ENCODE results near the gene TMX2. TPM values are rescaled to one million over a fixed set of nuclear protein-coding genes. Genes with fewer than 3 reads are reported as not detected.
"Not testable (repeated sequence)": the region's sequence is repeated elsewhere in the genome, so short reads cannot be mapped to it uniquely, and the experiment has no call there.

The TMX2 gene
- total RNA-seq, 1 experiment from 2014 or later = 91.3 TPM

DNA sequence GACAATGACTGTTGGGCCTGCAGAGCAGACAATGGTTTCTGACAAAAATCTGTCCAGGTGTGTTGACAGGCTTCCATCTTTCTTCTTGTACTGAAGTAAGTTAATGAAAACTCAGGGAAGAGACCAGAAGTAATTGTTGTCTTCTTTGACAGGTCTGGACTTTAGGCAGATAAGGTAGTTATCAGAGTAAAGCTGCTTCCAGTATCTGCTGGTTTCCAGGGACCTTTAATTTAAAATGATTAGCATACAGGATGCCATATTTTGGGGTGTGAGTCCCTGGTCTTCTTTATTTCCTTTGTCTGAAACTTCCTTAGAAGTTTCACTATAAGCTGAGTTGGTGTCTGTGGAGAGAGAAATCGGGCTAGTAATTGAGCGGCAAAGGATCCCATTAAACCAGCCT, 1.4 kb downstream of the TMX2 start:
- Histone ChIP-seq H3K27ac (ENCODE audit: insufficient read length, low read depth, low read length) (no peak overlapping the region), H3K18ac (ENCODE audit: insufficient read length, low read depth, low read length) (no peak overlapping the region), H2BK15ac (ENCODE audit: low read depth, low read length) (no peak overlapping the region), H3K23ac (ENCODE audit: insufficient read length, low read depth, low read length) (no peak overlapping the region), H3K4ac (ENCODE audit: low read depth, low read length) (no peak overlapping the region), H3K56ac (ENCODE audit: insufficient read length, low read depth, low read length) (no peak overlapping the region), H3K79me2 (ENCODE audit: insufficient read depth, low read length) (peaks cover 21% of the 10 kb centered on the region; the same call in 1 of the 2 replicates), H2BK120ac (ENCODE audit: low read depth, low read length, poor library complexity, severe bottlenecking) (no peak overlapping the region), H3T11ph (ENCODE audit: low read length) (no peak overlapping the region), H3K4me2 (ENCODE audit: insufficient read depth, insufficient read length, low read length) (peak overlapping the region; percentile 74), H3K23me2 (ENCODE audit: insufficient read length, low read depth, low read length, poor library complexity, severe bottlenecking) (no peaks in the 10 kb centered on the region), H3K14ac (ENCODE audit: insufficient read depth, low read length) (no peak overlapping the region), H2BK20ac (ENCODE audit: low read depth, low read length, poor library complexity, severe bottlenecking) (no peak overlapping the region), H3K79me1 (ENCODE audit: insufficient read depth, low read depth, low read length, poor library complexity, severe bottlenecking) (no peaks in the 10 kb centered on the region), H3K9ac (ENCODE audit: extremely low read depth, insufficient read length, low read length) (no peak overlapping the region), H3K4me1 (ENCODE audit: insufficient read depth, low read length) (no peaks in the 10 kb centered on the region), H3K27me3 (ENCODE audit: insufficient read depth, low read length) (no peaks in the 10 kb centered on the region), H4K91ac (ENCODE audit: insufficient read length, low read depth, low read length) (no peak overlapping the region), H3K9me3 (ENCODE audit: control insufficient read depth, low read depth, low read length) (no peaks in the 10 kb centered on the region), H2BK12ac (ENCODE audit: insufficient read length, low read depth, low read length) (no peak overlapping the region), H2BK5ac (ENCODE audit: insufficient read length, low read length) (no peak overlapping the region), H4K20me1 (ENCODE audit: control insufficient read depth, insufficient read depth, insufficient read length) (no peaks in the 10 kb centered on the region), H4K5ac (ENCODE audit: insufficient read length, low read depth, low read length) (no peak overlapping the region), H2AK5ac (ENCODE audit: insufficient read length, low read length) (no peak overlapping the region), H4K8ac (replicated peaks; ENCODE audit: insufficient read length, low read depth, low read length) (no peak overlapping the region), H2AFZ (ENCODE audit: low read length) (no peak overlapping the region)
- Mint-ChIP-seq H3K9me3 (peaks cover 10 to 12% of the 10 kb centered on the region in 2 experiments; a peak in 4 of 5 replicates), H3K27me3 (ENCODE audit: low read depth) (no peaks in the 10 kb centered on the region), H3K4me3 (peak overlapping the region; percentile 100), H3K27ac (no peak overlapping the region), H3K4me1 (peaks cover 13 to 22% of the 10 kb centered on the region in 2 experiments), H3K36me3 (ENCODE audit: insufficient read depth in 1 of 3, low read depth in 3 of 3) (peaks cover 27 to 31% (median 27%) of the 10 kb centered on the region in 3 experiments)
- TF ChIP-seq, protein P1, sequence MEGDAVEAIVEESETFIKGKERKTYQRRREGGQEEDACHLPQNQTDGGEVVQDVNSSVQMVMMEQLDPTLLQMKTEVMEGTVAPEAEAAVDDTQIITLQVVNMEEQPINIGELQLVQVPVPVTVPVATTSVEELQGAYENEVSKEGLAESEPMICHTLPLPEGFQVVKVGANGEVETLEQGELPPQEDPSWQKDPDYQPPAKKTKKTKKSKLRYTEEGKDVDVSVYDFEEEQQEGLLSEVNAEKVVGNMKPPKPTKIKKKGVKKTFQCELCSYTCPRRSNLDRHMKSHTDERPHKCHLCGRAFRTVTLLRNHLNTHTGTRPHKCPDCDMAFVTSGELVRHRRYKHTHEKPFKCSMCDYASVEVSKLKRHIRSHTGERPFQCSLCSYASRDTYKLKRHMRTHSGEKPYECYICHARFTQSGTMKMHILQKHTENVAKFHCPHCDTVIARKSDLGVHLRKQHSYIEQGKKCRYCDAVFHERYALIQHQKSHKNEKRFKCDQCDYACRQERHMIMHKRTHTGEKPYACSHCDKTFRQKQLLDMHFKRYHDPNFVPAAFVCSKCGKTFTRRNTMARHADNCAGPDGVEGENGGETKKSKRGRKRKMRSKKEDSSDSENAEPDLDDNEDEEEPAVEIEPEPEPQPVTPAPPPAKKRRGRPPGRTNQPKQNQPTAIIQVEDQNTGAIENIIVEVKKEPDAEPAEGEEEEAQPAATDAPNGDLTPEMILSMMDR (conservative IDR thresholded peaks at IDR 0.05) = no peak
- DNase-seq = no peak
- no CpG with 5 or more reads among the region's 2 CpGs for WGBS (ENCODE audit: extremely low coverage, insufficient read length, low lambda C conversion rate)

DNA sequence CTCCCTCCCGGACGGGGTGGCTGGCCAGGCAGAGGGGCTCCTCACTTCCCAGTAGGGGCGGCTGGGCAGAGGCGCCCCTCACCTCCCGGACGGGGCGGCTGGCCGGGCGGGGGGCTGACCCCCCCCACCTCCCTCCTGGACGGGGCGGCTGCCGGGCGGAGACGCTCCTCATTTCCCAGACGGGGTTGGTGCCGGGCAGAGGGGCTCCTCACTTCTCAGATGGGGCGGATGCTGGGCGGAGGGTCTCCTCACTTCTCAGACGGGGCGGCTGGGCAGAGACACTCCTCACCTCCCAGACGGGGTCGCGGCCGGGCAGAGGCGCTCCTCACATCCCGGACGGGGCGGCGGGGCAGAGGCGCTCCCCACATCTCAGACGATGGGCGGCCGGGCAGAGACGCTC, 4.3 kb downstream of the TMX2 start:
- H3K56ac ChIP-seq (ENCODE audit: insufficient read length, low read depth, low read length); H3K14ac ChIP-seq (ENCODE audit: insufficient read depth, low read length); H3K27me3 Mint-ChIP-seq (ENCODE audit: low read depth); H3K4me1 ChIP-seq (ENCODE audit: insufficient read depth, low read length); H3K79me1 ChIP-seq (ENCODE audit: insufficient read depth, low read depth, low read length, poor library complexity, severe bottlenecking); H3K18ac ChIP-seq (ENCODE audit: insufficient read length, low read depth, low read length); H3T11ph ChIP-seq (ENCODE audit: low read length); H2BK15ac ChIP-seq (ENCODE audit: low read depth, low read length); H4K5ac ChIP-seq (ENCODE audit: insufficient read length, low read depth, low read length); H2AK5ac ChIP-seq (ENCODE audit: insufficient read length, low read length); H3K23ac ChIP-seq (ENCODE audit: insufficient read length, low read depth, low read length); H3K4me2 ChIP-seq (ENCODE audit: insufficient read depth, insufficient read length, low read length); H3K9me3 ChIP-seq (ENCODE audit: control insufficient read depth, low read depth, low read length); H3K4me3 Mint-ChIP-seq; H3K9ac ChIP-seq (ENCODE audit: extremely low read depth, insufficient read length, low read length); H3K27me3 ChIP-seq (ENCODE audit: insufficient read depth, low read length); H3K27ac ChIP-seq (ENCODE audit: insufficient read length, low read depth, low read length); H3K23me2 ChIP-seq (ENCODE audit: insufficient read length, low read depth, low read length, poor library complexity, severe bottlenecking); H2AFZ ChIP-seq (ENCODE audit: low read length); H4K91ac ChIP-seq (ENCODE audit: insufficient read length, low read depth, low read length); H2BK20ac ChIP-seq (ENCODE audit: low read depth, low read length, poor library complexity, severe bottlenecking); DNase-seq; H2BK120ac ChIP-seq (ENCODE audit: low read depth, low read length, poor library complexity, severe bottlenecking); H2BK5ac ChIP-seq (ENCODE audit: insufficient read length, low read length); H4K8ac ChIP-seq (replicated peaks; ENCODE audit: insufficient read length, low read depth, low read length); H2BK12ac ChIP-seq (ENCODE audit: insufficient read length, low read depth, low read length); H3K4ac ChIP-seq (ENCODE audit: low read depth, low read length); H3K27ac Mint-ChIP-seq; H4K20me1 ChIP-seq (ENCODE audit: control insufficient read depth, insufficient read depth, insufficient read length): not testable (repeated sequence)
- peaks cover 10 to 13% of the 10 kb centered on the region in 2 experiments for H3K4me1 Mint-ChIP-seq
- H3K36me3 Mint-ChIP-seq (ENCODE audit: insufficient read depth in 1 of 3, low read depth in 3 of 3) = peaks cover 28 to 35% (median 35%) of the 10 kb centered on the region in 3 experiments
- peaks cover 24% of the 10 kb centered on the region; the same call in 1 of the 2 replicates for H3K79me2 ChIP-seq (ENCODE audit: insufficient read depth, low read length)
- peaks cover 10 to 12% of the 10 kb centered on the region in 2 experiments; a peak in 4 of 5 replicates for H3K9me3 Mint-ChIP-seq
- no CpG with 5 or more reads among the region's 34 CpGs for WGBS (ENCODE audit: extremely low coverage, insufficient read length, low lambda C conversion rate)

Measured in H9 (cell line).